Epithelial cell of proximal tubule (primary cell): ENCODE data around the gene KCNF1. TPM values are rescaled to one million over a fixed set of nuclear protein-coding genes. Genes with fewer than 3 reads are reported as not detected.

Source experiments
- DNase-seq: peaks from one replicate; pipeline ENCODE4 v3.0.0-alpha.2; 2011; ENCODE audit warnings: low read depth
- H3K4me3 ChIP-seq: 2 replicates; pipeline ENCODE4 v1.5.1; 2011; ENCODE audit warnings: low read depth, mild to moderate bottlenecking, low read length
- CTCF ChIP-seq: conservative IDR thresholded peaks from 2 replicates; pipeline ENCODE4 v1.5.1; 2012; ENCODE audit warnings: low read depth, mild to moderate bottlenecking, low read length
- total RNA-seq: library from RNA; depleted of rRNA; stranded (reverse); fragments of >200 nt; gene quantifications from 2 replicates; pipeline ENCODE4 v1.2.3, GENCODE V29; 2015

The KCNF1 gene
- total RNA-seq, 1 donor from 2014 or later, result 1.3 TPM

GRCh38 chr2:10885094-10885860 lies 26.5 kb upstream of the KCNF1 start:
- H3K4me3 ChIP-seq, result no peak overlapping the region
- TF ChIP-seq CTCF, result no peak
- no peak for DNase-seq

GRCh38 chr2:10887476-10887875 lies 24.3 kb upstream of the KCNF1 start:
- DNase-seq, result no peak
- no peak overlapping the region for H3K4me3 ChIP-seq
- TF ChIP-seq CTCF, result no peak

- no peak overlapping the region for H3K4me3 ChIP-seq
- no peak for DNase-seq
- TF ChIP-seq CTCF, result no peak
These were observed 22.0 kb upstream of the KCNF1 start for GRCh38 chr2:10889651-10890215.

GRCh38 chr2:10890706-10891270 lies 20.9 kb upstream of the KCNF1 start:
- DNase-seq, result no peak
- no peak for TF ChIP-seq CTCF
- no peak overlapping the region for H3K4me3 ChIP-seq

- no peak for TF ChIP-seq CTCF
- no peak overlapping the region for H3K4me3 ChIP-seq
- no peak for DNase-seq
These were observed 20.3 kb upstream of the KCNF1 start for GRCh38 chr2:10891390-10891789.

GRCh38 chr2:10891848-10892247 lies 19.9 kb upstream of the KCNF1 start:
- no peak overlapping the region for H3K4me3 ChIP-seq
- no peak for TF ChIP-seq CTCF
- no peak for DNase-seq
